ENCODE data around the gene NUCB1.
"Not testable (repeated sequence)": the region's sequence is repeated elsewhere in the genome, so short reads cannot be mapped to it uniquely, and the experiment has no call there.

Gene NUCB1

DNA sequence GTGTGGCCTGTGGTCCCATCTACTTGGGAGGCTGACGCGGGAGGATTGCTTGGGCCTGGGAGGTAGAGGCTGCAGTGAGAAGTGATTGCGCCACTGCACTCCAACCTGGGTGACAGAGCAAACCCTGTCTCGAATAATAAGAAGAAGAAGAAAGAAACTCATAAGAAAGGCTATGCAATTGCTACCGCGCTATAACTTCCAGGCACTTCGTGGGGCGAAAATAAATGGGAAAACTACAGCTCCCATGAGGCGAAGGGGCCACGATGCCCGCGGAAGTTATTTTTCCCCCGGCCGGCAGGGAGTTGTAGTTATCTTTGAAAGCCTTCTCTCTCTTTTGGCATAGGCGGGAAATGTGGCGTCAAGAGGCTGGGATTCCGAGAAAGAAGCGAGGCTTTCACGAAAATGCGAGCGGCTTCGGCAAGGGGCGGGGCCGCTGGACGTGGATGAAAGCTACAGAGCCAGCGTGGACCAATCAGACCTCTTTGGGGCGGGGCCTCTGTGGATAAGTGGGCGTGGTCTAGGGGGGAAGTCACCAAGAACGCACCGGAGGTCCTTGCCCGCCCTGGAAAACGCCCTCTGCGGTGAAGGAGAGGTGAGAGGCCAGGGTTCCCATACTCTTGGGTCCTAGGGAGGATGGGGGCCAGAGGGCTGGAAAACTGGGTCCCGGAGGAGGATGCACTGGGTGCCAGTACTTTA is at the start of gene NUCB1:
TSS of gene NUCB1 (plus strand) at position 532 of the 696 bp plus-strand sequence. CDS start 485 bp downstream, outside the sequence.
- peak; percentile 98 for DNase-seq

DNA sequence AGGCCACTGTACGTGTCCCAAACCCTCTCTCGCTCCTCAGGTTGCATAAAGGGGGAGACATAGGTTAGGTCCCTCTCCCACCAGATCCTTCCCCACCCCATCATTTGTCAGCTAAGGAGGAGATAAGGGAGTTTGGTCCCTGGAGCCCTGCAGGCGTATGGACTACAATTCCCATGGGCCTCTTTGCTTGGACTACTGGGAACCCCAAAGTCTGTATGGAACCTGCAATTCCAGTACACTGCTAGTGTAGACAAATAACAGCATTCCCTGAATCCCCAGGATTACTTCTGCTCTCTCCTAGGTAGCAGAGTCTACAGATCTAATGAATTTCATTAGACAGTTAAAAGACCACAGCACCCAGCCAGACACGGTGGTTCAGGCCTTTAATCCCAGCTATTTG is 47.8 kb upstream of the NUCB1 start:
- DNase-seq, result no peak

DNA sequence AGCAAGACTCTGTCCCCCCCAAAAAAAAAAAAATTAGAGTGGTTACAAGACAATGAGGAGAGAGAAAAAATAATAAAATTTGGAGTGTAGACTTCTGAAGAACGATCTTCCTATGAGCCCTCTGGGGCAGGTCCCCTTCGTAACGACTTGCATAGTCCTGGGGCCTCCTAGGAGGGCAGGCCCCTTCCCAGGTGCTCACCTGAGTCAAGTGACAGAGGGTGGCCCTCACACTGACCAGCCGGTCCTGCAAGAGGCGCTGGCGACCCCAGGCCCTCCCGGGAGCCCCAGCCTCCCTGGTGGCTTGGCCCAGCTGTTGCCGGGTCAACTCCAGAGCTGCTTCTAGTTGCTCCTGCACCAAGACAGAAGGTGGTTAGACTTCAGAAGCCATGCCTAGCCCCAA is 46.6 kb upstream of the NUCB1 start:
- DNase-seq, result no peak

DNA sequence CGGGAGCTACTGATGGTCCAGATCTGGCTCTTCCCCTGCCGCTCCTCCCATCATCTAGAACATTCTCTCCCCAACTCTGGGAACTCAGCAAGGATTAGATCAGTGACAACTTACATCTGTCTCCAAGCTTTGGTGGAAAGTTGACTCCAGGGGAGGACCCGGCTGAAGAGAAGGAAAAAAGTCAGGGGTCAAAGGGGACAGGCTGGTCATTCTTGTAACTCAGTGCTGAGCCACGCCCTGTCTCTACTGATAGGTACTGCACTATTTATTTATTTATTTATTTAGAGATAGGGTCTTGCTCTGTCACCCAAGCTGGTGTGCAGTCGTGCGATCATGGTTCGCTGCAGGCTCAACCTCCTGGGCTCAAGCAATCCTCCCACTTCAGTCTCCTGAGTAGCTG is 46.0 kb upstream of the NUCB1 start:
- DNase-seq, result no peak

DNA sequence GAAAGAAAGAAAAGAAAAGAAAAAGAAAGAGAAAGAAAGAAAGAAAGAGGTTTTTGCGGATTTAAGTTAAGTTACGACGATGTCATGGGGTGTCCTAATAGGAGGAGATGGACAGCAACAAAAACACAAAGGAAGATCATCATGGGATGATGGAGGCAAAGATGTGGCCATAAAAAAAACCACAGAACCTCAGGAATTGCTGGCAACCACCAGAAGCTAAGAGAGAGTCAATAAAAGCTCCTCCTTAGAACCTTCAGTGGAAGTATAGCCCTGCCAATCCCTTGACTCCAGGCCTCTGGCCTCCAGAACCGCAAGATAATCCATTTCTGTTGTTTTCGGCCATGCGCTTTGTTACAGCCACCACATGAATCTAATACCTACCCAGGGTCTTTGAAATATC is 43.2 kb upstream of the NUCB1 start:
- no peak for DNase-seq

DNA sequence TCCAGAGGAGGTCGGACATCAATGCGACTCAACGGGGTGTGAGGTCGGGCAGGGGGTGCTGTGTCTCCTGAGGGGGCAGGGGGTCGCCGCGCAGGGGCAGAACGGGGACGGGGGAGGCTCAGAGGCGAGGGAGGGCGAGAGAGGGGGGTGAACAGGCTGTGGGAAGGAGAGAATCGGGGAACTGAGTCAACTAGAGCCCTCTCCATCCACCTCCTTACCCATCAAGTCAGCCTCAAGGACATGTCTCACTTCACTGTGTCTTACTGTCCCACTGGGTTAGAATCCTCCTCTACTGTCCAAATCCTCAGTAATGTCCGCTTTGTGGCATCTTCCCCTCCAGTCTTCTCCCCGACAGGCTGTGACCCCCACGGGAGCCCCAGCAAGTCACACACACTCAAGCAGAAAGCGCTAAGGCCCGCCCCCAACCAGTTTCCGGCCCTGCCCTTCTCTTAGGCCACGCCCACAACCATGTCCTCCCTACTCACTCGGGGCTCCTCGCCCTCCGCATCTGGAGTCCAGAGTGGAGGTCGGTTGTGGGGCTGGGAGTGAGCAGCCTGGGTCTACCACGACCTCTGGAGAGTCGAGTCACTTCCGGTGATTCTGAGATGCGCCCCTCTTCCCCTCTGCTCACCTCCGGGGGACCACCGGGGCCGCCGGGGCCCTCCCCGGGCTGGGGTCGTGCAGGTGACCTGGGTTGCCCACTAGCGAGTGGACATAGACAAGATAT is 41.0 kb upstream of the NUCB1 start:
- no peak for DNase-seq

DNA sequence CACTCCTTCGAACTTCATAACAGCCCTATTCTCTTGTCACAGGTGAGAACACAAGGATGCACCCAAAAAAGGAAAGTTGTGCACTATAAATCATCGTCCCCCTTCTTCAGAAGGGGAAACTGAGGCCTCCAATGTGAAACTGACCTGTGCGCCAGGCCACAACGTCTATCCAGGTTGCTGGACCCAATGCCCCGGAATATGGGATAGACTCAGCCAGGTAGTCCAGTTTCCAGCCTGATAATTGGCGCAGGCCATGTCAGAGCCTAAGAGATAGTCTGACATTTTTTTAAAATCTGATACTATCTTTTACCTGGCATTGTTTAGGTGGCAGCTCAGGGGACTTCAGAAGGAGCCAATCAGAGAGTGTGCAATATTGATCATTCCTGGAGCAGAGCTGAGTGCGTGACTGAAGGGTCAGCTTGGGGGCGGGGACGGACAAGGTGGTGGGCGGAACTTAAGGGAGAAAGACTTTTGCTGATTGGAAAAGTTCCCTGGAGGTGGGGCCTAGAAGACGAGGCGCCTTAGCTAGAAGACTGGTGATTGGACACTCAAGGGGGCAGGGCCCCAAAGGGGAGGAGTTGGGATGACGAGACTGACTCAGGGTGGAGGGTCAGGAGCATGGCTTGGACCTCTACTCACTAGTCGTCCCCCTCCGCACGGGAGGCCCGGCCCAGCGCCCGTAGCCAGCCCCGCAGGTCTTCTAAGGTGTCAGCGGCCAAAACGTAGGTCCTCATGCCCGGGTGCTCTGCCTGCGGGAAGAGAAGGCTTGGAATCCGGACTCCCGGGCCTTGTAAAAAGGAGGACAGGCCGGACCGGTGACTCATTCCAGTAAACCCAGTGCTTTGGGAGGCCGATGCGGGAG is 40.2 kb upstream of the NUCB1 start:
- no peak for DNase-seq

DNA sequence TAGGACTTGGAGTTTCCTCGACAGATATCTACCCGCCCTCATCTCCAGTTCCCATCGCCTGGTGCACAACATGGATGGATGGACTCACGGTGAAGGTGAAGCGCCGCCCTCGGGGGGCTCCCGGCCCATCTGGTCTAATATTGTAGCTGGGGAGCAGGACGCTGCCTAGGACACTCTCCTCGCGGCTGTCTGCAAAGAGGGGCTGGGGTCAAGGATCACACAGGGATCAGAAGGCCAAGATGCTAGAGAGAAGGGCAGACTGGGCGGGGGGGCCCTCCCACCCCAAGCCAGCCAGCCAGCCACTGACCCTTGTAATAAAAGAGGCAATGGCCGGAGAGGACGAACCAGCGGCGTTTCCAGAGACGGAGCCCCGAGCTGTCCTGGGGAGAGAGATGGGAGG is 38.8 kb upstream of the NUCB1 start:
- DNase-seq, result no peak

DNA sequence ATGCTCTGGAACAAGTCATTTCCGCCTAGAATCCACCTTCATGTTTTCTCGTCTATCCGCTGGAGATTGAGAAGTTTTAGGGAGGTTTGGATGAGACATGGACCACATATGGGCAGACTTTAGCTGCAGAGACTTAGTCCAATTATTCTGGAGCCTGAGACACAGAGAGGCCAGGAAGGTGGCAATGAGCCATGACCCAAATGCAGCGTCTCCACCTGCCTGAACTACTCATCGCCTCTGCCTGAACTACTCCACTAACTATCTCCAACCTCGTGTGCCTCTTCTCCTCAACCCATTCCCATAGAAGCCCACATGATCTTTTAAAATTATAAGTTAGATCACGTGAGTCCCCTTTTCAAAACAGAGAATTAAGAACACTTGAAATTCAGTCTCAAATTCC is 37.3 kb upstream of the NUCB1 start:
- DNase-seq, result no peak

DNA sequence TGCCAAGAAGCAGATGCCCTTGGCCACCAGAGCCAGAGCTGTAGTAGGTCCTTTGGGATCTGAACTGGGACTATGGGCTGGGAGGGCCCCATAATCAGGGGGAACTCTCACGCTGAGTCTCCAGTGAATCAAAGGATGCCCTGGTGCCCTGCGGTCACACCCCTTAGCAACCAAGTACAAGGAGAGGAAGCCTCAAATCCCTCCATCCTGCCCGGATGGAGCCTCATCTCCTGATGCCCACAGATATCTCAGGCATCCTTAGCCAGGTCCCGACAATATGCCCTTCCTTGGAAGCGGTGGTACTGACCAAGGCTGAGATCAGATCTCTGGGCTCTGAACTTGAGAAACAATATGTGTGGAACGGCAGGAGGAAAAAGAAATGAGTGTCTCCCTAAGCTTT is 33.4 kb upstream of the NUCB1 start:
- DNase-seq, result no peak

DNA sequence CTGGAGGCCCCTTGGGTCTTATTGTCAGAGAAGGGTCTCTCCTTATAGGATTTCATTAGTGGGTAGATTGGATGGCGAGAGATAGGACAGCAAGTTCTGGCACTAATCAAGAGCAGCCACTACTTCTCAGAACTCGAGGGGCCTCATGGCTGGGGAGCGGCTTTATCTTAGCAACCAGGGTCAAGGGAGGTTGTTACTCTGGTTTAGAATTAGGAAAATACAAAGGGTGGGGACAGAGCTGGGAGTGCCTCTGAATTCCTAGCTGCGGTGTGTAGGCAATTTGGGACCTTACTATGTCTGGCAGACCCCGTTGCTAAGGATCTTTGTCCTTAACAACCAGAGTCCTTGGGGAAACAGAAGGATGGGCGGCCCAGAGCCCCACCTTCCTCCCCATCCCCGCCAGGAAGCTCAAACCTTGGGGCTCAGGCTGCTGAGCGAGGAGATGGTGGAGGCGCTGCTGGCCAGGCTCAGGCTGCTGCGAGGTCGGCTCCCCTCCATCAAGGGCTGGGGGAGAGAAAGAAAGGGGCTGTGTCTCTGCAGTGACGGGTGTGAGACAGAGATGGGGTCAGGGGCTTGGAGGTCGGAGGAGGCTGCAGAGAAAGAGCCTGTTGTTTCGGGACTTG is 32.9 kb upstream of the NUCB1 start:
- no peak for DNase-seq

DNA sequence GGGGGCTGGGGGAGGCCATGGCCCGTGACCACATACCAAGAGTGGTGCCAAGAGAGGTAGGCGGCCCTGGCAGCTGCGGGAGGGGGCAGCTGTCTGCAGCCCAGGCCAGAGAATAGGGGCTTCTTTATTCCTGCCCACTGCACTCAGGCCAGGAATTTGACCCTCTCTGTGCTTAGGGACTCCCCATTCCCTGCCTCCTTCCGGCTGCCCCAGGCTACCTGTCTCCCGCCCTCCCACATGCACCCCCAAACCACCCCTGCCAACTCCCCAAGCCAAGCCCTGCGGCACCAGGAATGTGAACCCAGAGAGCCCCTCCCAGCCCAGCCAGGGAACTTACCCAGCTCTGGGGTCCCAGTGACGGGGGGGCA is 32.4 kb upstream of the NUCB1 start:
- DNase-seq, result no peak

DNA sequence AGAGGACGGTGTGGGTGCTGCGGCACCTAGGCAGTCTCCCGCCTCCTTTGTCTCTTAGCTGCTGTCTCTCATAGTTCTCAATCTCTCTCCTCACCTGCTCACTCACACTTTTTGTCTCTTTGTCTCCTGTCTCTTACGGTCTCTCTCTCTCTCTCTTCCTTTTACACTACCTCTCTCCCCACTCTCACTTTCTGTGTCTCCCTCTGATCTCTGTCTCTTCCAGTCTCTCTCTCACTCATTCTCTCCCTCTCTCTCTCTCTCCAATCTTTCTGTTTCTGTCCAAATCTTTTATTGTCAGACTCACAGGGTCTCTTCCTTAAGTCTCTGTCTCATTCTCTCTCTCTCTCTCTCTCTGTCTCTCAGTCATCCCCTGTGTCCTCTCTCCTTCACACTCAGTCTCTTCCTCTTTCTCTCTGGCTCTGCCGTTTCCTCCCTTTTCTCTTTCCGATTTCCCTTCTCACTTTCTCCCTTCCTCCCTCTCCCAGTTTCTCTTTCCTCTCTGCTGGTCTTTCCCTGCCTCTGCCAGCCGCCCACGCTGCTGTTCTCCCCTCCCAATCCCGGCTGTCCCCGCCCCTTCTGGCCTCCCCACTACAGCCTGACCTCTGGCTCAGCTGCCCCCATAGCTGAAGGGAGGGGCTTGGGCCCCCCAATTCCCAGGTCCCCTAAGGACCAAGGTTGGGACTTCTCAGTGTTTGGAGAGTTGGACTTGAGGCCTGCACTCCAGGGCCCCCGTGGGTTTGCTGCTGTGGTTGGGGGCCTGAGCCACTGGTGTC is 31.8 kb upstream of the NUCB1 start, which contains the start of gene PLEKHA4:
TSS of gene PLEKHA4 (minus strand) at position 504 of the 773 bp plus-strand sequence. CDS start 997 bp downstream, outside the sequence.
- no peak for DNase-seq

DNA sequence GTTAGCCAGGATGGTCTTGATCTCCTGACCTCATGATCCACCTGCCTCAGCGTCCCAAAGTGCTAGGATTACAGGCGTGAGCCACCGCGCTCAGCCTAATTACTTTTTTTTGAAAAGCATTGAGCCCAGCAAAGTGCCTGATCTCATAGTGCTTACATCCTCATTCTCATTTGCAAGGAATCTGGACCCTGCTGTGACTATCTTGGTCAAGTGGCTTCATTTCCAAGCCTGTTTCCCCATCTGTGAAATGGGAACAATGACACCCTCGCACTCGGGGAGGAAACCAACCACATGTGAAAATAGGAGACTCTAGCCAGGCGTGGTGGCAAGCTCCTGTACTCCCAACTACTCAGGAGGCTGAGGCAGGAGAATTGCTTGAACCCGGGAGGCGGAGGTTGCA is 30.1 kb upstream of the NUCB1 start:
- DNase-seq, result no peak

DNA sequence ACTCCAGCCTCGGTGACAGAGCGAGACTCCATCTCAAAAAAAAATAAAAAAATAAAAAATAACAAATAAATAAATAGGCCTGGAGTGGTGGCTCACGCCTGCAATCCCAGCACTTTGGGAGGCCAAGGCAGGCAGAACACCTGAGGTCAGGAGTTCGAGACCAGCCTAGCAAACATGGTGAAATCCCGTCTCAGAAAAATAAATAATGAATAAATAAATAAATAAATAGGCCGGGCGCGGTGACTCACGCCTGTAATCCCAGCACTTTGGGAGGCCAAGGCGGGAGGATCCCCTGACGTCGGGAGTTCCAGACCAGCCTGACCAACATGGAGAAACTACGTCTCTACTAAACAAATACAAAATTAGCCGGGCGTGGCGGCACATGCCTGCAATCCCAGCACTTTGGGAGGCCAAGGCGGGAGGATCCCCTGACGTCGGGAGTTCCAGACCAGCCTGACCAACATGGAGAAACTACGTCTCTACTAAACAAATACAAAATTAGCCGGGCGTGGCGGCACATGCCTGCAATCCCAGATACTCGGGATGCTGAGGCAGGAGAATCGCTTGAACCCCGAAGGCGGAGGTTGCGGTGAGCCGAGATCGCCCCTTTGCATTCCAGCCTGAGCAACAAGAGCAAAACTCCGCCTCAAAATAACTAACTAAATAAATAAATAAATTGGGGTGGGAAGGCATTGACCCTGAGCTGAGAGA is 28.5 kb upstream of the NUCB1 start:
- not testable (repeated sequence) for DNase-seq

DNA sequence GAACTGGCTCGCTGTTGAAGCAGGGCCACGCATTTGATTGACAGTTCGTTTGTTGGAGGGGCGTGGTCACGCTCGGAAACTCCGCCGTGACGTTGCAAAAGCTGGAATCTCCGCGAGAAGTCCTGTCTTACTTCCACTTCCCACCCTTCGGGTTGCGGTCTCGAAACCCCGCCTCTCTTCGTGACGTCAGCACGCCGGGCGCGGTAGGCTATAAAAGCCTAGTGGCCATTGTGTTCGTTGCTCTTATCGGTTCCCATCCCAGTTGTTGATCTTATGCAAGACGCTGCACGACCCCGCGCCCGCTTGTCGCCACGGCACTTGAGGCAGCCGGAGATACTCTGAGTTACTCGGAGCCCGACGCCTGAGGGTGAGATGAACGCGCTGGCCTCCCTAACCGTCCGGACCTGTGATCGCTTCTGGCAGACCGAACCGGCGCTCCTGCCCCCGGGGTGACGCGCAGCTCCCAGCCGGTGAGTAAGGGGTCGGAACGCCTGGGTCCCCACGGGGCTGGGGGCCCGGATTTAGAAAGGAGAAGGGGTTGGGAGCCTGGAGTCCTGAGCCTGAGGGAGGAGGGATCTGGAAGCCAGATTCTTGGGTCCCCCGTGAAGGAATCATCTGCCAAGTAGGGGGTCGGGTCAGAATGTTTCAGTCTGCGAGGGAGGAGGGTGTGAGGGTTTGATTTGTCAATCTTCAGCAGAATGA is 27.8 kb upstream of the NUCB1 start, which contains the start of gene PPP1R15A:
TSS of gene PPP1R15A (plus strand) at position 240 of the 702 bp plus-strand sequence. CDS start 813 bp downstream, outside the sequence.
- peak; percentile 95 for DNase-seq

DNA sequence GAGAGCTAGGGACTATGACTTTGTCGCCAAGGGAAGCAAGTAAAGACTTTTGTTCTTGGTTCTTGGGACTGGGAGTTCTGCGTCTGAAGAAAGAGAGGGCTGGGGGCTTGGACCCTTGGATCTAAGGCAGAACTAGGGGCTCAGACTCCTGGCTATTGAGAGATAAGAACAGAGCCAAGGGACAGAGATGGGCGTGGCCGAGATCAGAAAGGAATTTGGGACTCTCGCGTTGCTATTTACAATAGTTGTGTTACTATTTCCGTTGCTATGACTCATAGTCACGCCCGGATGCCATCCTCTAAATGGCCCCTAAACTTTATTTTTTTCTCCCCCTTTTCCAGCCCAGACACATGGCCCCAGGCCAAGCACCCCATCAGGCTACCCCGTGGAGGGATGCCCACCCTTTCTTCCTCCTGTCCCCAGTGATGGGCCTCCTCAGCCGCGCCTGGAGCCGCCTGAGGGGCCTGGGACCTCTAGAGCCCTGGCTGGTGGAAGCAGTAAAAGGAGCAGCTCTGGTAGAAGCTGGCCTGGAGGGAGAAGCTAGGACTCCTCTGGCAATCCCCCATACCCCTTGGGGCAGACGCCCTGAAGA is 27.1 kb upstream of the NUCB1 start:
- peak; percentile 33 for DNase-seq

DNA sequence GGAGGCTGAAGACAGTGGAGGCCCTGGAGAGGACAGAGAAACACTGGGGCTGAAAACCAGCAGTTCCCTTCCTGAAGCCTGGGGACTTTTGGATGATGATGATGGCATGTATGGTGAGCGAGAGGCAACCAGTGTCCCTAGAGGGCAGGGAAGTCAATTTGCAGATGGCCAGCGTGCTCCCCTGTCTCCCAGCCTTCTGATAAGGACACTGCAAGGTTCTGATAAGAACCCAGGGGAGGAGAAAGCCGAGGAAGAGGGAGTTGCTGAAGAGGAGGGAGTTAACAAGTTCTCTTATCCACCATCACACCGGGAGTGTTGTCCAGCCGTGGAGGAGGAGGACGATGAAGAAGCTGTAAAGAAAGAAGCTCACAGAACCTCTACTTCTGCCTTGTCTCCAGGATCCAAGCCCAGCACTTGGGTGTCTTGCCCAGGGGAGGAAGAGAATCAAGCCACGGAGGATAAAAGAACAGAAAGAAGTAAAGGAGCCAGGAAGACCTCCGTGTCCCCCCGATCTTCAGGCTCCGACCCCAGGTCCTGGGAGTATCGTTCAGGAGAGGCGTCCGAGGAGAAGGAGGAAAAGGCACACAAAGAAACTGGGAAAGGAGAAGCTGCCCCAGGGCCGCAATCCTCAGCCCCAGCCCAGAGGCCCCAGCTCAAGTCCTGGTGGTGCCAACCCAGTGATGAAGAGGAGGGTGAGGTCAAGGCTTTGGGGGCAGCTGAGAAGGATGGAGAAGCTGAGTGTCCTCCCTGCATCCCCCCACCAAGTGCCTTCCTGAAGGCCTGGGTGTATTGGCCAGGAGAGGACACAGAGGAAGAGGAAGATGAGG is 26.4 kb upstream of the NUCB1 start:
- DNase-seq, result no peak

Data from NCI-H1105 (cell line).